Putamen (tissue), 1 donor: ENCODE measurements around the gene PTTG1IP.

Experiments
- DNase-seq: peaks from one replicate; pipeline ENCODE4 v3.0.0-alpha.2; 2016; ENCODE audit warnings: low spot score

The PTTG1IP gene

DNA sequence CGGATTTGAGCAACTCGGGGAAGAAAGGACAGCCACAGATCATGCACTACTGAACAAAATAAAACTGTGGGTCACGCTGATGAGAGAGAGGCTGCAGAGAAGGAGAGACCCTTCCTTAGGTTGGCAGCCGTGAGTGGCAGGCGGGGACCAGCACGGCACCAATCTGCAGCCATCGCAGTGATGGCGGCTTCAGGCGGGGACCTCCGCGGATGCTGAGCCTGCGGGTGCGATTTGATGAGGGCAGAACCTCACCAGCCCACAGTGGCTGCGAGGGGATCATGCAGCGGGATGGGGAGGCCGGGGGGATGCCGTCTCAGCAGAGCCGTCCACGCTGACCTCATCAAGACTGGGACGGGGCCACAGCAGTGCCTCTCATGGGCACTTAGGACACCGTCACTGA lies 35.4 kb upstream of the PTTG1IP start:
- DNase-seq: no peak

DNA sequence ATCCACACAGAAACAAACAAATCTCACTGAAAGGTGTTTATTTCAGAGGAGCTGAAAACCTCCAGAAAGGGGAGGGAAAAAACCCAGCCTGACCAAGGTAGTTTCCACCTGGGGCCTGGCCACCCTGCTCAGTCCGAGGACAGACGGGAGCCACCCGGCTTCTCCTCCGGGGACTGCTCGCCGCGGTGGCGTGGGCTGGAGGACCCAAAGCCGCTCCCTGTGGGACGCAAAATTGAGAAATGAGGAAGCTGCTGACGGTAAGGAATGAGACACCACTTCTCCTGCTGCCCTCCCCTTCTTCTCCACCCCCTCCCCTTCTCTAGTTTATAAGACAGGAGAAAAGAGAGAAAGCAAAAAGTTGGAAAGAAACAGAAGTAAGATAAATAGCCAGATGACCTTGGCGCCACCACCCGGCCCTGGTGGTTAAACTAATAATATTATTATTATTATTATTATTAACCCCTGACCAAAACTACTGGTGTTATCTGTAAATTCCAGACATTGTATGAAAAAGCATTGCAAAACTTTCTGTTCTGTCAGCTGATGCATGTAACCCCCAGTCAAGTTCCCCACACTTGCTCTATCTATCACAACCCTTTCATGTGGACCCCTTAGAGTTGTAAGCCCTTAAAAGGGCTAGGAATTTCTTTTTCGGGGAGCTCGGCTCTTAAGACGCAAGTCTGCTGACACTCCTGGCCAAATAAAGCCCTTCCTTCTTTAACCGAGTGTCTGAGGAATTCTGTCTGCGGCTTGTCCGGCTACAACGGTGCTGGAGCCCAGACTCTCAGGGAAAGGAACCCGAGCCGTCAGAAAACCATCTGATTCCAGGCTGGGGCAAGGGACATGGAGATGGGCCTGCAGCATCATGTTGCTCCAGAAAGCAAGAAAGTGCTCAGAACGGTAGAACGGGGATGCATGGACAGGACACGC lies 34.7 kb upstream of the PTTG1IP start:
- no peak for DNase-seq

DNA sequence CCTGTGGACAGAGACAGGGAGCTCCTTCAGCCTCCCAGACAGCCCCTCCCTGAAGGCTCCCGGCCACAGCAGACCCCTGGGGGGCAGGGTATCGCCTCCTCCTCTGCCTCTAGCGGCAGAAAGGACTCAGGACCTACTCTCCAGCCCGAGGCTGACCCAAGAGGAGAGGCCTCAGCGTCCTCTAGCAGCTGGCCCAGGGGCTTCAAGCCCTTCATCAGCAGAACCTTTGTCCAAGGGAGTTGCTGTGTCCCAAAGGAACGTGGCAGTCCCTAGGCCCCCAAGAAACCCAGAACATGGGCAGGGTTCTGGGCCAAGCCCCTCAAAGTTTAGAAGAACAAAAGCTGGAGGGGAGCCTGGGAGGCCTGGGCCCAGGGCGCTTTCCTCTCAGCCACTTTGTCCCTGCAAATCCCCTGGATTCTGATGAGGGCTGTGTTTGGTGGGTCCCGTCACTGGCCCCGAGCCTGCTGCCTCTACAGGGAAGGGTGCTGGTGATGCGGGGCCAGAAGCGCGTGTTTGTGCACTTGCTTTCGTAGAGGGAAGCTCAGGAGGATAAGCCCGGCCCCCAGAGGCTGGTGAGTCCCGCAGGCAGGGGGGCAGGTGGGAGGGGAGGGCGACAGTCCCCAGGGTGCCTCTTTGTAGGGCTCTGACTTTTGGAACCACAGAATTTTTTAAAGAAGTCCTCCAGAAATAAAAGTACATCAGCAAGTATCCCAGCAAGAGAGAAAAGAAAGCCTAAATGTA lies 33.9 kb upstream of the PTTG1IP start:
- no peak for DNase-seq

DNA sequence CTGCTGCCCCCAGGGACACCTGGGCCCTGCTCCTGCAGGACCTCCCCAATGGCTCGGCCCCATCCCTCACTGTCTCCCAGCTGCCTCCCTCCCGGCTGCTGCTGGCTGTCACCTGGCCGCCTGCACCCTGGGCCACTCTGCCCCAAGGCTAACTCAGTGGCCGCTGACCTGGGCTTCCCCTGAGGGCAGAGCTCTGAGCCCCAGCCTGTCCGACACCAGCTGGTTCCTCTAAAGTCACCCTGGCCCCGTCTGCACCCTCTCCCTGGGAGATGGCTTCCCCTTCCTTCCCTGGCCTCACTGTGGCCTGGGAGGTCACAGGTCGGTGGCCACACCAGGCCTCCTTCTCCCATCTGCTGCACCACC lies 32.2 kb upstream of the PTTG1IP start:
- DNase-seq: no peak

DNA sequence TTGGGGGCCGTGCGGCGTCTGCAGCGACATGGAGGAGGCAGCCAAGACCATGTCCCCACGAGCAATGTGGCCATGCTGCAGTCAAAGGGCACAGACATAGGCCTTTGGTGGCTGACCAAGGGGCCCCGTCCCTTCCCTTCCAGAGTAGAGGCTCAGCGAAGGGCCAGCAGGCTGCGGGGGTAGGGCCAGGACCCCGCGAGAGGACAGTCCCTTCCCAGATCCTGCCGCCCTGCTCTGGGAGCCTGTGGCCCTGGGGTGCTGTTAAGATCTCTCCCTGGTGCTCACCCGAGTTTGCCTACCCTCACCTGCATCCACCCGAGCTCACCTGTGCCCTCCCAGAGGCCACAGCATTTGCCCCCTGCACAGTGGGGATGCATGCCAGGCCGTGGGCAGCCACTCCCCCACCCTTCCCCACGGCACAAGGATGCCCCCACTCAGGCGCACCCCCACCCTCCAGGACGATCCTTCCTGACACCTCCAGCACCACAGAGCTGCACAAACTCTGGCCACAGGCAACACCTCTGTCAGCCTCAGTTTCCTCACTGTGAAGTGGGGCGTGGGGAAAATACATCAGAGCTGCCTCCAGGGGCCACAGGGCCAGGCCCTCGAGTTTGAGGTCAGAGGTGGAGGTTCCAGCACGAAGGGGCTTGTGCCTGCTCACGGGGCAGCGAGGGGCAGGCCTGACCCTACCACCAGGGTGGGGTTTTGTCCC lies 31.7 kb upstream of the PTTG1IP start:
- DNase-seq: no peak

DNA sequence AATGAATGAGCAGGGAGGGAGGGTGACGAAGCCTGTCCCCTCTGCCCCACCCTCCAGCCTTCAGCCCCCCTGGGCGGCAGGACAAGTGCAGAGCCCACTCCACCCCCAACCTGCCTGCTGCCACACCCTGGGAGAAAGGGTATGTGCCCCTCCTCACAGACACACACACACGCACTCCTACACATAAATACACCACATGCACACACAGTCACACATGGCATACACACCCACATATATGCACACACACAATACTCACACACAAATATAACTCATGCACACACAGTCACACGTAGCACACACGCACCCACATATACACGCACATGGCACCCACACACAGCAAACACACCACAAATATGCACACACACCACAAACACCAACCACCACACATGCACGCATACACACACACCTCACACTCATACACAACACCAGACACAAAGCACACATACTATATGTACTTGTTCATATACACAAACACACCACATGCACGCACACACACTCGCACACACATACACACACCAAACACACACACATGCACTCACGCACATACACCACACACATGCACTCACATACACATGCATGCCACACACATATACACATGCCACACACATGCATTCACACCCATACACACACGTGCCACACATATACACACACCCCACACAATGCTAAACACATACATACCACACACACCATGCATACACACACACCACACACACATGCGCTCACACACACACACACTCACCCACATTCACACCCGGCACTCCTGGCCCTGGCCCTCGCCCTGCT lies 30.8 kb upstream of the PTTG1IP start:
- no peak for DNase-seq

DNA sequence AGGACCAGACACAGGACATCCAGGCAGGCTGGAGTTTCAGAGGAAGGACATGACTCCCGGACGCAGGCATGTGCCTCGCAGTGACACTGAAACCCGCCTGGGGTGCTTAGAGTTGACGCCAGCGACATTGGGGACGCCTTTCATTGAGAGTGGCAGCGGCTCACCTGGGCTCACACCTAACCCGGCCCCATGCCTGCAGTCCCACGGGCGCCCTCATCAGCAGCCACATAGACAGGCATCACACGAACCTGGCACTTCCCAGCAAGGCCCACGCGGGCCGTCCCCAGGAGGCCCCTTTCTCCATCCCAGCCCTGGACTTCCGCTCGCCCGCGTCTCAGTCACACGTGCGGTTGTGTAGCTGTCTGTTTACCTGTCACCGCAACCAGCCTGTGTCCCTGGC lies 30.2 kb upstream of the PTTG1IP start:
- no peak for DNase-seq

DNA sequence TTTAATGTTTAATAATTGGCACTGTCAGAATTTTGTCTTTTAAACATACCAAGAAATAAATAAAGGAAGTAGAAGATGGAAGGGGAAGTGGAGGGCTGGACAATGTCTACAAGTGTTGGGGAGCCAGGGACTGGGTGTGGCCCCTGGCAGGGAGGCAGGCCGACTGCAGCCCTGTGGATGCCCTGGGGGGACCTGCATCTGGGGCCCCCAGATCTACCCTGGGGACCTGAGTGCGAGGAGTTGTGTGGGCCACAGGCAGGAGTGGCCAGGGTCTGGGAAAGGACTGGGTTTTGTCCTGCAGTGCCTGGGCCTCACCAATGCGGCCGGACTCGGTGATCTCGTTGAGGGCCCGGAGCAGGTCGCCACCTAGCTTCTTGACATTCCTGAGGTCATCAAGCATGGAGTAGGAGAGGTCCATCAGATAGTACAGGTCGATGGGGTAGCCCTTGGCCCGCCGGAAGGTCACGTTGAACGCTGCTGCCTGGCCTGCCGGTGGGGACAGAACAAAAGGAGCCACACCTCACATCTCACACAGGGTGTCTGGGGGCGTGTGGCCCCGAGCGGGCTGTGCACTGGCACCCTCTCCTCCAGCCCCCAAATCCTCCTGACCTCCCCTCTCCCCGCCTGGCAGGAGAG lies 29.7 kb upstream of the PTTG1IP start:
- DNase-seq: no peak

DNA sequence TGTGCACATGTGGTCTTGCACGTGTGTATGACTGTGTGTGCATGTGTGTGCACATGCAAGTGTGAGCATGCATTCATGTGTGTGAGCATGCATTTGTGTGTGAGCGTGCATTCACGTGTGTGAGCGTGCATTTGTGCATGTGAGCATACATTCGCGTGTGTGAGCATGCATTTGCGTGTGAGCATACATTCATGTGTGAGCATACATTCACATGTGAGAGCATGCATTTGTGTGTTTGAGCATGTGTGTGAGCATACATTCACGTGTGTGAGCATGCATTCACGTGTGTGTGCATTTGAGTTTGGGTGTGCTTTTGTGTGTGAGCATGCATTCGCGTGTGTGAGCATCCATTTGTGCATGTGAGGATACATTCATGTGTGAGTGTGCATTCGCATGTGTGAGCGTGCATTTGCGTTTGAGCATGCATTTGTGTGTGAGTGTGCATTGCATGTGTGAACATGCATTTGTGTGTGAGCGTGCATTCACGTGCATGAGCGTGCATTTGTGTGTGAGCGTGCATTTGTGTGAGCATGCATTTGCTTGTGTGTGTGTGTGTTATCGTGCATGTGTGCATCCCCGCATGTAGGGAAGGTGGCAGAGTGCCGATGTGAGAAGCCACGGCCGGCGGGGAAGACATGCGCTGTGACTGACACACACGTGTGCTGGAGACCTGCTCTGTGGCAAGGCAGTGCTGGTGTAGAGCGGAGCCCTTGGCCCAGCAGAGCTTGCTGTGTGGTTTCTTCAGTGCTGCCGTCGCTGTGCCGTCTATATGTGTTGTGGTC lies 29.0 kb upstream of the PTTG1IP start:
- DNase-seq: no peak

DNA sequence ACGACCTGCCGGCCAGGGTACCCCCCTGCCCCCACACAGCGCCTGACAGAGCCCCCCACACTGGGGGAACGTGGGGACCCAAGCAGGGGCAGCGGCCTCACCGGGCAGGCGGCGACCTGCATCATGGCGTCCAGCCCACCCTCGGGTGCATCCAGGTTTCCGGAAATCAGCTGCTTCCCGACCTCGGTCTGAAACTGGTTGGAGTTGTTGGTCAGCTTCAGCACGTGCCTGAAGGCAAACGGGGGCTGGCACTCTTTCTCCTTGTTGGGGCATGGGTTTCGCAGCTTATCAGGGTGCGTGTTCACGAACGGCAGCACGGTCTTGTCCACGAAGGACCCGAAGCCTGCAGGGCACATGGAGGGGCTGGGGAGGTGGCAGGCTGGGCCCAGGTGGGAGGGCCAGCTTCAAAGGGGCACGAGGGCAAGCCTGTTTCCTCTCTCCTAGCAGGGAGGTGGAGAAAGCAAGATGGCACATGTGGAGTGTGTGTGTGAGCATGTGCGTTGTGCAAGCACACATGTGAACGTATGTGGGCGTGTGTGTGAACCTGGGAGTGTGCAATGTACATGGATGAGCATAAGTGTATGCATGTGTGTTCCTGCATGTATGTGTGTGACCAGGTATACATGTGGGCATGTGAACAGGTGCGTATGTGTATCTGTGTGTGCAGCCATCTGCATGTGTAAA lies 28.0 kb upstream of the PTTG1IP start:
- no peak for DNase-seq

DNA sequence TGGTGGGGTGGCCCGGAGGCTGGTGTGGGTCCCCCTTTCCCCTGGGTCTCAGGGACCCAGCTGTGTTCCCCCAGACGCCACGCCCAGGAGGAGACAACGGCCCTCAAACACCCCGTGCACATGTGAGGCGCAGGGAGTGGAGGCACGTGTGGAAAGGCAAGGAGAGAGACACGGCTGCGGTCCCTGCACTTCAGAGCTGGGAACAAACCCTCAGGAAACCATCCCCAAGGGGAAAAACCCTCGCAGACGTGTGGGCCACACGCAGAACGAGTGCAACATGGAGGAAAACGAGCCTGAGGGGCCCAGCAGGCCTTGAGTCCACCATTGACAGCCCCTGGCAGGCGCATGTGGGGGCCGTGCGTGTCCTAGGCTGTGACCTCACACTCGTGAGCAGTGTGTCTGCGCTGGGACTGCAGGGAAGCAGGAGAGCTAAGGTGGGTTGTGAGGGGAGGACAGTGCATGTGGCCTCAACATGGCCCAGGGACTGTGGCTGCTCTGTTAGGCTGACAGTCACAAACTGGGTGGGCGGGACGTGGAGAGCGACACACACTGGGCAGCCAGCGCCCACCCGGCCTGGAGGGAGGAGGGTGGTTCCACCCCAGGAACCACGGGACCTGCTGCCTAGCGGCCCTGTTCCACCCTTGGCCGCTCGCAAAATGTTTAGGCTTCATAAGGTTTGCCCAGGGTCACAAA lies 27.2 kb upstream of the PTTG1IP start:
- no peak for DNase-seq

DNA sequence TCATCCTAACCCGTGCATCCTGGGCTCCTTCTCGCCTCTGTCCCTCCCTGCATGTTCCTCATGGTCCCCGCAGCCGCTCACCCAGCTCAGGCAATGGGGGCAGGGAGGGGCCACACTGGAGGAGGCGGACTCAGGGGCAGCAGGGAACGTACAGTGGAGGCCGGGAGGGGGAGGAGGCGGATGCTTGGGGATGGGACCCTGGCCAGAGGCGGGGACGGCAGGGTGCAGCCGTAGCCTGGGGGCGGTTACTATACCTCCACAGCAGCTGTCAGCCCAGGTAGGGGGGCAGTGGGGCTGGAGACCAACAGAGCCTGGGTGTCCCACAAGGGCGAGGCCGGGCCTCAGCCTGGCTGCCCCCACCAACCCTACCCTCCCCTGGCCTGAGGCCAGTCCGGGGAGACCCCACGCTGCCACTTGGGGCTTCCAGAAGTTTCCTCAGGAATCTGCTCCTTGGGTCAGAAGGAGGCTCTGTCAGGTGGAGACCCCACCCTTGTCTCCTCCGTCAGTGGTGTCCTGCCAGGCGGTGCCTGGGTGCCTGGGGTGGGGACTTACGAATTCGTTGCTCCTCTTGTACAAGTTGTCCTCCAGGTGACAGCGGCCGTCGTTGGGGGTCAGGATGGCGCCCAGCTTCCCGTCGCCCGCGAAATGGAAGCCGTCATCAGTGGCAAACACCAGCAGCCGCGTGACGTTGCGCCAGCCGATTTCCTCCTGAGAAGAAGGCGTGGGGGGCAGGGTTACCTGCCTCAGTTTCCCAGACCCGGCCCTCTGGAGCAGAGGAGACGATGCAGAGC lies 26.5 kb upstream of the PTTG1IP start:
- no peak for DNase-seq

DNA sequence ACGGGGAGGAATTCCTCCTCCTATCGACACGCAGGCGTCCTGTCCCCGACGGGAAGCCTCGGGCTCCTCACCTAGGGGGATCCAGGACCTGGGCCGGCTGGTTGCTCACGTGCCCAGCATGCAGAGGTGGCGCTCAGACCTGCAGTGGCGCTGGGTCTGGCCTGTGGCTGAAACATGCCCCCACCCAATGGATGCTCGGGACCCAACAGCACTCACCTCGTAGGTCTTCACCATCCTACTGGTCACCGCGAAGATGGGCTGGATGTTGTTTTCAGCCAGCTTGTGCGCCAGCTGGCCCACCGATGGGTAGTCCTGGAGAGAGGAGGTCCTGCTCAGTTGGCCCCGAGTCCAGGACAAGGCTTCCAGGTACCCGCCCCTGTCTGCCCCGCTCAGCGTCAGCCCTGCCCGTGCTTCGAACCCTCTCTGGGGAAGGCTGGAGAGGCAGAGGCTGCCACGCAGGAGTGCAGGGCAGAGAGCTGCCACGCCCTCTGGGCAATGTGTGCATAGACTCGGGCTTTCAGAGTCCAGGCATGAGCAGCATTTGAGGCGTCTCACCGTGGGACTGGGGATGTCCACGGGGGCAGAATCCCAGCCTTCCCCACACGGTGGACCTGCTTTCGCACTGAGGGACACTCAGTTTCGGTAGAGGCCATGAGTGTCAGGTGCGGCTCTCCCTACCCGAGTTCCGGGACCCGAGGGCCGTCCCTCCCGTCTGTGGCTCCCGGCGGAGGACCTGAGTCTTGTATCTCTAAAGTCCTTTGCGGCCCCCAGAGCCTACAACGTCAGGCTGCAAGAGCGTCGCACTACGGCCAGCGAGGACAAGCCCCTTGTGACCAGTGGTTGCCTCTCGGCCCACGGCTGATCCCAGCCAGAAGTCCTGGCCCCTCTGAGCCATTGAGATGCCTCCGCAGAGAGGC lies 25.6 kb upstream of the PTTG1IP start:
- DNase-seq: no peak

DNA sequence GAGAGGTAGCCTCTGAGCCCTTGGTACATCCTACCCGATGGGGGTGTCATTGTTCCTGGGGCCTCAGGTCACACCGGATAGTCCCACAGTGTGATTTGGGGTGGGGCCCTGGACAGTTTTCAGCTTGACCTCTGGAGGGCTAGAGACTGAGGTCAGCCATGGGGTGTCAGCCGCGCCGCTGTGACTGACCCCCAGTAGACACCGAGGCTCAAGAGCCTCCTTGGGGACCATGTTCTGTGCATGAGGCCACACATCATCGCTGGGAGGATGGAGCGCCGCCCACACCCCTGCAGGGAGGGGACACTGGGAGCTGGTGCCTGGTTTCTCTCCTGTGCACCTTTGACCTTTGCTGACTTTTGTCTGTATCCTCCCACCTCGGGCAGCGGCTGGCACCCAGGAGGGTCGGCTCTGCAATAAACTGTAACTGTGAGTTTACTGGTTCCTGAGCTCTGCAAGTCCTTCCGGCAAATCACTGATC lies 24.6 kb upstream of the PTTG1IP start:
- DNase-seq: no peak

DNA sequence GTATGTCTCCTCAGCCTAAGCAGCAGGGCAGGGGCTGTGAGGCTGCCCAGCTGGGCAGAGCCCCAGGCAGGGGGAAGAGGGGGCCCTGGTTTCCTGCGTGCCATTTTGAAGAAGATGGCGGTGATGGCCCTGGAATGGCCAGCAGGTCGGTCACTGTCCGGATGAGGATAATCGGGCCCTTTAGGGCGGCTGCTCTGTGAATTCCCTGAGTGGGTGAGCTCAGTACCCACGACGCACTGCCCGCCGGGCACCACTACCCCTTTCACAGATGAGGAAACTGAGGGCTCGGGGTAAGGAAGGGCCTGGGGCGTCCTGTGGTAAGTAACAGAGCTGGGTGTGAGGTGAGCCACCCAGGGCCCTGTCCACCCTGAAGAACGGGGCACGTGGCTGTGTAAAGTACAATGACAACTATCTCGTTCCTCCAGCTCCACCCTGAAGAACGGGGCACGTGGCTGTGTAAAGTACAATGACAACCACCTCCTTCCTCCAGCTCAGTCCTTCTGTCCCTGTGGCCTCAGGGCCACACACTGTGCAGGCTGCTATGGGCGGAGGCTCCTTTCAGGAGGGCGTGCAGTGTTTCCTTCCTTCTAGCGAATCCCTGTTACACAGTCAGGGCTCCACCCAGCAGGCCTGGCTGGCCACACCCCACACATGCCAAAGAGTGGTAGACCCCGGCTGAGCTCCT lies 24.0 kb upstream of the PTTG1IP start:
- DNase-seq: no peak

DNA sequence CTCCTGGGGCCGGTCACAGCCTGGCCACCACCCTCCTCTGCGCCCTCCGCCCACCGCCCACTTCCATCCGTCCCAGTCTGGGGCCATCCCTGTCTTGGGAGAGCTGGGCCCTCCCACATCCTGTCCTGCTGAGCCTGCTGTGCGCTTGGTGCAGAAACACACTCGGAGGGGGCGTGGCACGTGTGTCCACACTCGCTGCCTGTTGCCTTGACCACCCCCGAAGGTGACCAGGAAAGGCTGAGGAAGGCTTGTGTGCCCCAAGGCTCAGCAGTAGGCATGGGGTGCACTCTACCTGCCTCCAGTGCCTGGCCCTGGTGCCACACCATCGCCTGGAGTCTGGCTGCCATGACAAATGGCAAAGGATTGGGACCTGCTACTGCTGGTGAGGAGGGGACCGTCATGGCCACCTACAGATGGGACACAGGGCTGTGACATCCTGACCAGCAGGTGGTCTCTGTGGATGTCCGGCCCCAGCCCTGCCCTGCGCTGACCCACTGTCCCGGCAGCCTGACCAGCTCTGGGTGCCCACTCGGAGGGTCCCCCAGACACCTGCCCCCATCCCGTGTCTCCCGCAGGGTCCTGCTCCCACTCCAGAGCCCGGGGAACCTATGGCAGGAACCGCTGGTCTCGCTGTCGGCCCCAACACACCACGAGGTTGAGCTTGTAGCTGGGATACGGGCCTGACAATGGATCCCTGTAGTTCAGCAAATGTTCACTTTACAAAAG lies 23.2 kb upstream of the PTTG1IP start:
- no peak for DNase-seq
